NCI-H2227 (cell line): ENCODE measurements around the gene ZW10.
"Not testable (repeated sequence)": the region's sequence is repeated elsewhere in the genome, so short reads cannot be mapped to it uniquely, and the experiment has no call there.

Experiments used
- DNase-seq: peaks from one replicate; lab custom pipeline; 2025; ENCODE audit not compliant: unreplicated experiment; lab: John Stamatoyannopoulos, UW

Gene ZW10

DNA sequence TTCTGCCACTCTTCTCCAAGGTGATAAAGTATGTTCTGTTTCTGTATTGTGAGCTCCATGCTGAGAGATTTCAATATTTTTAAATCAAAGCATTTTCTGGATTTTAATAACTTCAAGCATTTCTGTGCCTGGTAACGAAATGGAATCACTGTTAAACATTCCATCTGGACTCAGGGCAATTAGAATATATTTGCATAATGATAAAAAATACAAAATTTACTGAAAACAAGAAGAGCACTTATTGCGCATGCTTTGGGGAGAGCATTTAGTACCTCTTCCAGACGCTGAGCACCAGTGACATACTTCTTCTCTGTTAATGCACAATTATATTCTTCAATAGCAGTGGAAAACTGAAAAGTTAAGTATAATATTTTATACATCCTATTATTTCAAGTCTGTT is 13.3 kb downstream of the ZW10 start:
- DNase-seq: no peak

DNA sequence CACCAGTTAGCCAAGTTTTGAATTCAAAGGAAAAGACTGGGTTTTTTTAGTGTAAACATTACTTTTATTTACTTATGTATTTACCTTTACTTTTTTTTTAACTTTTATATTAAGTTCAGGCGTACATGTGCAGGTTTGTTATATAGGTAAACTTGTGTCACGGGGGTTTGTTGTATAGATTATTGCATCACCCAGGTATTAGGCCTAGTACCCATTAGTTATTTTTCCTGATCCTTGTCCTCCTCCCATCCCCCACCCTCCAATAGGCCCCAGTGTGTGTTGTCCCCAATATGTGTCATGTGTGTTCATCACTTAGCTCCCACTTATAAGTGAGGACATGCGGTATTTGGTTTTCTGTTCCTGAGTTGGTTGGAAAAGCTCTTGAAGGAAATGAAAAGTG is 20.6 kb downstream of the ZW10 start:
- DNase-seq: no peak

DNA sequence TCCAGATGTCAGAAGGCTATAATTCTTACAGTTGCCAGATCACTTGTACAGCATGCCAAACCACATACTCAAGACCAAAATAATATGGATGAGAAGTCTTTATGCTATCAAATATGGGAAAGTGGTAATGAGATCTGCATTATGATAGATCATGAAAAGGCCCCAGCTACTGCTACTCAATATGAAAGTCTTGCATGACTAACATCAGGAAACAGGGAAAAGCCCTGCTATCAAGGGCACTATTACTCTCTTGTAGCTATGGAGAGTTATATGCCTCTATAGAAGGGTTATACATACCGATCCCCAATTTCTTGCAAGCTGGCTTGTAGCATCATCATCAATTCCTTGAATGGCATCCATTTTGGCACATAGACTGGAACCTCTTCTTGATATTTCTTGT is 37.2 kb downstream of the ZW10 start:
- DNase-seq: no peak

DNA sequence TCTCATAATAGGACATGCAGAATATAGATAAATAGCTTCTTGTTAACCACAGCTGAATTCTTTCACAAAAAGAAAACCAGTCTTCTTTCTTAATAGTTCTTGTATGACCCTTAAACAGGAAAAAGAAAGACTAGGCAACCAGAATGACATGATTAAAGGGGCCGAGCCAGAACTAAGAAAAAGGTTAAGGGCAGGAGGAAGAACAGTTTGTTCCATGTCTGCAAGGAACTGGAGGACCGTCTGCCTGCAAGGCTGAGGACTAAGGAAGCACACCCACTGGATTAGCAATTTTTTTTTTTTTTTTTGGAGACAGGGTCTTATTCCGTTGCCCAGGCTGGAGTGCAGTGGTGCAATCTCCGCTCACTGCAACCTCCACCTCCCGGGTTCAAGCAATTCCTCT is 41.4 kb downstream of the ZW10 start:
- DNase-seq: no peak

DNA sequence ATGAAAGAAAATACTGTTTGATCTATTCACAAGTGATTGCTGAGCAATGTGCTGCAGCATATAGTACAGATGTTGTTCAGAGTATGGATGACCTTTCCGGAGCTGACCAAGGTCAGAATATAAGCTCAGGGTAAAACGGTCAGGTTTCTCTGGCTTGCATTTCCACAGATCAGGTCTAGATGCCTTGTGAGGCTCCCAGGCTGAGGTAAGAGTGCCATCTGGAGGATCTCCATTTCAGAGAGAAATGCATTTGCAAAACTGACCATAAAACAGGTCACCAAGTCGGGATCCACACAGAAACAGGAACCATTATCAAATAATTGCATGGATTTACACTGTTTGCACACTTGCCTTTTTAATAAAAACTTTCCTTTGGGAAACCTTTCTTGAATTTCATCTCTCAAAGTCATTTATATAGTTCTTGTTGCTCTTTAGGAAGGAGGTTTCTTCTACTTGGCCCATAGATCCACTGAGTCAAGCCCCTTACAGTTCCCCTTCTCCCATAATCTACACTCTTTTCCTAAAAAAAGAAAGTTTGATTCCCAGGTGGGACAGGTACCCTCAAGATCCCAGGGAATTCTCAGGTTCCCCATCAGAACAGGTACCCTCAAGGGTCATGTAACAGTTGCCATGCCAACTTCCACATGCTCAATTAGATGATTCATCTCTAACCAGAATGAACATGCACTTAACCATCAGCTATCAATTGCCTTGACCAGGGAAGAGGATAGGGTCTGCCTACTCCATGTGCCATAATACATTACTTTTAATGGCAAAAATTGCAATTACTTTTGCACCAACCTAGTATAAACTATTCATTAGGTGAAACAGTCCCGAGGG is 42.4 kb downstream of the ZW10 start:
- DNase-seq: peak; percentile 74

DNA sequence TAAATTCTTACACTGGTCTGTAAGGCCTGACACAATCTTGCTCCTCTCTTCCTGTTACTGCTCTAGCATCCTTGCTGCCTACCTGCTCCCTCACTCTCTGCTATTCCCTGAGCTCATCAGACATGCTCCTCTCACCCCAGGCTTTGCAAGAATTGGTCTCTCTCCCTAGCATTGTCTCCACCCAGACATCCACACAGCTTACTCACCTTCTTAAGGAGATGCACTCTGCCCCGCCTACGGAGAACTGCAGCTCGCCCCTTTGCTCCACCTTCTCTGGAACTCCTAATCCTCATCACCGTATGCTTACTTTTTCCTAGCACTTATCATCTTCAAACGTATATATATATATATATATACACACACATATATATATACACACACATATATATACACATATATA is 44.0 kb downstream of the ZW10 start:
- no peak for DNase-seq

DNA sequence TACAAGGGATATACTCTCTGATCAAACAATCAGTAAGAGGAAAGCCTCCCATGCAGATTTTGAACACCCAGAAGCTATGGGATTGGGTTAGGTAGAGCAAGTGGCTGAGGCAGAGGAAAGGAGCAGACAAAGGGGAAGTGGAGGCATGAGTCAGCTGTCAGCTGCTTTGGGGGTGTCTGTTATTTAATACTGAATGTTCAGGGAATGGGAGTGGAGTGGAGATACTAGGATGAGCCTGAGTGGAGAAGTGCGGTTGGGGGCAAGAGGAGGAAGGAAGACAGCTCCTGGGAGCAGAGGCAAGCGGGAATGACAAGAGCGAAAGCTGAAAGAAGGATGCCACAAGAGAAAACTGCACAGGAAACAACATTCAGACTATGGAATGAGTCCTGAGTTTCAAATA is 44.7 kb downstream of the ZW10 start:
- DNase-seq: no peak

DNA sequence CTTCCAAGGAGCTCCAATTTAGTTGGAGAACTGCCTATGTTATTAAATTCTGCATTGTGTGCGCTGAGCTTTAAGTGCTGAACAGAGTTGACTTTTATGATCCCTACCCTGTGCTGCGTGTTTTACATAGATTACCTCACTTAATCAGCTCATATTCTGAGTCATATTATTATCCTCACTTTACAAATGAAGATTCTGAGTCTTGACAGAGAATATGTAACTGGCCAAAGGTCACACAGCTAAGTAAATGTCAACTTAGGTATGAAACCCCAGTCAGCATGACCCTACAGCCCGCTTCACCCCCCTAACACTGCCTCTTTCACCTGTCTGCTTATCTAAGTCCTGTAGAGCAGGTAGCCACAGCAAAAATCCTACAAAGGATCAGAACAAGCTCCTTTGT is 47.6 kb downstream of the ZW10 start:
- peak; percentile 27 for DNase-seq

DNA sequence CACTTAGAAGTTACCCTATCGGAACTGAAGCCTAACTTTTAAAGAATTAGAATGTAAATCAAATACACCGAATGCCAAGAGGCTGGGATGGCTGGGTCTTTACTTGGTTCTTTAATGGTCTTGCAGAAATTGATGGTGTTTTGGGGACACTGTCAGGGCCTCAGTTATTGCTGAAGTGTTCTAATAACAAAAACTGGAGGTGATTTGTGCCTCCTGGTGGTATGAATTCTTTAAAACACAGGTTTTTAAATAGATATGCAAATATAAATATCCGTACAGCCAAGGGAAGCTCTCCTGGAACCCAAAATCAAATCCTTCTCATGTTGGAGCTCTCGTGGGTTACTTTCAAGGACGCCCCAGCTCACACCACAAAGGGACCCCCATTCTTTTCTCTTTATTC is 48.1 kb downstream of the ZW10 start:
- no peak for DNase-seq

DNA sequence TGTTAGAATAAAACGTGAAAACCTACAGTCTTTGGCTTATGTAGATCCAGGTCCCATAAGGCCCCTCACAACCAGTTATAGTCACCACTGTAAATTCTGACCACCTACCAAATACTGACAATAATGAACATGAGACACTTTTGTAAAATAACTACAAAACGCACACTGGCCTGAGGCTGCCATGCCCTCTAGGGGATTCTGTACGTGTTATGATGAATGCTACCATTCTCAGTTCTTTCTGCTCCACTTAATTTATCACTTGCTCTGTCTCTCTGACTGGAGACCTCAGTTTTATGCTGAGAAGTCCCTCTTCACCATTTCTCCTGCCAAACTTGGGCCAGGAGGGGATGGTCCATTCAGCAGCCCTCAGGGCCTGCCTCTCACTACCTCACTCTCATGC is 48.7 kb downstream of the ZW10 start:
- DNase-seq: no peak

DNA sequence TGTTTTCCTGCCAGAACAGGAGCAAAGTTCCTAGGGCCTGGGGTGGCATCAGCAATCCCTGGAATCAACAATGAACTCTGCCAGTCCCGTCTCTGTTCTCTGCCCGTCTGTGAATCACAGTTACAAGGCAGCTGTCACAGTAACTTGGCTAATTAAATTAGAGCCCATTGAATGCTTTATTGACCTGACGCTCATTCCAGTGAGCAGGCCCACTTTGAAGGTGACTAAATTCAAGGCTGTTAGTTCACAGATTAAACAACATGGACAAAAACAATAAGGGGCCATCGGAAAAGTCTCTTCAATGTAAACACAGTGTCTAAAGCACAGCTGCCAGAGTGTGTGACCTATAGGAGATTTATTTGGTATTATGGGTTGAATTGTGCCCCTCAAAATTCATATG is 49.7 kb downstream of the ZW10 start:
- DNase-seq: no peak

DNA sequence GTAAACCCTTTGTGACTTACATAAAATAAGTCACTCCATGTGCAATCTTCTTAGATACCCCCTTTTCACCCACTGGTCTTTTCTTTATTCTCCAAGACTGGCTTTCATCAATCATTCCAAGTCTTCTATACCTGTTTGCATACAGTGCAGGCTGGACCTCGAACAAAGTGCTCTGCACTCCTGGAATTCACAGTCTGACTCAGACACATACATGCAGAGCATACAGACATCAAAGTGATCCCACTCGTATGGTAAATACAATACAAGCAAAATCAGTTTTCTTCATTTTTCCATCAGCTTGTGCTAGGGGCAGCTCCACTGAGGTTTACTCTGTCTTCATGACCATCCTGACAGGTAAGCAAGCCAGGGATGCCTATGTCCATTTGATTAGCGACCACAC is 50.6 kb downstream of the ZW10 start:
- no peak for DNase-seq

DNA sequence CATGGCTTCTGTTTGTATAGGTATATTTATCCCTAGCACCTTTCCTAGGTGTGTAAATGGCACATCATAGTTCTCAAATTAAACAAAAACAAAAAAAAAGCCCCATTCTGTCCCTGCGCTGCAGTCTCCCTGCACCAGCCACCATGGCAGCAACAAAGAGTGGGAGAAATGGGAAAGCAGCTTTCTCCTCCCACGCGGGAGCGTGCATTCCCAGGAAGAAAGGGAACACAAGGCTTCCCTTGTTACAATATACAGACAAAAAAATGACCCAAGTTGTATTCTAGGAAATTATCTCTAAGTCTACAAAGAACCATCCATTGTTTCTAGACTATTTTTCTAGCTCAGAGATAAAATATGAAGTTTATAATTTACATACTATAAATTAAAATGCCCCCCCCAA is 51.3 kb downstream of the ZW10 start:
- DNase-seq: no peak

DNA sequence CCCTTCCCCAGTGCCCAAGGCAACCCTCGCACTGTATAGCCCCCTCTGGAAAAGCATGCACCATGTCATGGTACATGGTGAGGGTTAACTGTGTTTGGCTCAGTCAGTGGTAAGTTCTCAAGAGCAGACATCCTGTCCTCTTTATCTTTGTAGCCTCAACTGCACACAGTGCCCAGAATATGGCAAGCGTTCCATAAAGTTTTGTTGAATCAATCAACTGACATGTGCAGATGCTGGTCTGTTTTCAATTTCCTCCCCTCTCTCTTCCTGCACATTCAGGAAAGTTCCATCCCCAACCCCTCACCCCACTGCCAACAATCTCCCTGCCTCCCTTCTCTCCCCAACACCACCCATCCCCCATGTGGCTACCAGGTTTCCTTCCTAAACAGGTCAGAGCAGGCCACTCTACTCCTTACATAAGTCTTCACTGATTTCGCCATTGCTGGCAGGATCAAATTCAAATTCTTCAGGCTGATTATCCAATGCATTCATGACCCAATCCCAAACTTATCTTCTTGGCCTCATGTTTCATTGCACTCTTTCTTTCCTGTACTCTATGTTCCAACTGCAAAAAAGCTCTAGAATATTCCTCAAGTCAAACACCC is 51.9 kb downstream of the ZW10 start:
- DNase-seq: no peak

DNA sequence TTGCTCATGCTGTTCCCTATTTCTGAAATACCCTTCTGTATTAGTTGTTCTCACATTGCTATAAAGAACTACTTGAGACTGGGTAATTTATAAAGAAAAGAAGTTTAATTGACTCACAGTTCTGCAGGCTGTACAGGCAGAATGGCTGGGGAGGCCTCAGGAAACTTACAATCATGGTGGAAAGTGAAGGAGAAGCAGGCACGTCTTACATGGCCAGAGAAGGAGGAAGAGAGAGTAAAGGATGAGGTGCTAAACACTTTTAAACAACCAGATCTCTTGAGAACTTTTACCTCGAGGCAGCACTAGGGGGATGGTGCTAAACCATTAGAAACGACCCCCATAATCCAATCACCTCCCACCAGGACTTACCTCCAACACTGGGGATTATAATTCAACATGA is 53.0 kb downstream of the ZW10 start:
- not testable (repeated sequence) for DNase-seq

DNA sequence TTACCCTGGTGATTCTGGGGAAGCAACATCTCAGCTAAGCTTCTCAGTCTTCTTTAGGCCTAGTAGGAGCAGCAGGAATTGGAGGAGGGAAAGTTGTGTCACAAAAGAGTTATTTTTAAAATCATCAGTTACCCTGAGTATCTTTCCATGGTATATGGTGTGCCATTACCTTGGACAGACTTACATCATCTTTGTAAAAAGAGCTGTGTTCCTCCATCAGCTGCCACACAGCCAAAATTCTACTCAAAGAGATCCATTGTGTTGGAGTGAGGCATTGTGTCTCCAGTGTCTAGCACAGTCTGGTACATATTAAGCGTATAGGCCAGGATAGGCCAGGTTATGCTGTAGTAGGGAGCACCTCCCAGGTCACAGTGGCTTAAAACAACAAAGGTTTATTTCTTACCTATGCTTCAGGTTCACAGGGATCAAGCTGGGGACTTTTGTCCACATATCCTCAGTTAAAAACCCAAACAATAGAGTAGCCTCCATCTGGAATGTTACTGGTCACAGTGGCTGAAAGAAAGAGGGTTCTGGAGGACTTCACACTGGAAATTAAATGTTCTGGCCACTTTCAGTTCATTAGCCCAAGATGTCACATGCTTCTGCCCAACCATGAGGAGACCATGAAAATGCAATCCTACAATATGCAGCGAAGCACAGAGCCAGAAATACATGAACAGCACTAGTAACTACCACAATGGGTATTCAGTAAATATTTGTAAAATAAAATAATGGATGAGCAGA is 57.4 kb downstream of the ZW10 start:
- DNase-seq: no peak

DNA sequence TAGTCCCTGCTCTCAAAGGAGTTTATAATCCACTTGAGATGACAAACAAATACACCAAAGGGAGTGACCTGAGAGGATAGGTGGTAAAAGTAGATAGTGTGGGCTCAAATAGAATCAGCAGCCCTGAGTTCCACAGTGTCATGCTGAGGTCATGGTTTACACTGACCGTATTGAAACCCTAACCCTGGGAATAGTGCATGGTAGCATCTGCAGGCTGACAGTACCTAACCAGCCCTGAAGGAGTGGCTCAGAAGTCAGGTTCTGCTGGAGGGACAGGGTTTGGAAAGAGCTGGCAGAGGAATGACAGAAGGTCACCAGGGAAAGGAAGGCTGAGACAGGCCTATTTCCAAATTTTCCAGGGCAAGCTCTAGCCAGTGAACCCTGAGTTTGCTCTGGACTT is 58.2 kb downstream of the ZW10 start:
- DNase-seq: no peak

DNA sequence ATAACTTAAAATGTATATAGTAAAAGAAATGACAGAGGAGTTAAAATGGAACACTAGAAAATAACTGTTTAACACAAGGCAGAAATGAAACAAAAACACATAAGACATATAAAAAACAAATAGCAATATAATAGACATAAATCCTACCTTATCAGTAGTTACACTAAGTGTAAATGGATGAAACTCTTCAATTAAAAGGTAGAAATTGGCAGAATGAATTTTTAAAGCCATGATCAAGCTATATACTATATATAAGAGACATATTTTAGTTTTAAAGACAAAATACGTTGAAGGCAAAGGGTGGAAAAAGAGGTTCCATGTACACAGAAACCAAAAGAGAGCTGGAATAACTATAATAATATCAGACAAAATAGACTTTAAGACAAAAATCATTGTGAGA is 62.5 kb downstream of the ZW10 start:
- DNase-seq: no peak

DNA sequence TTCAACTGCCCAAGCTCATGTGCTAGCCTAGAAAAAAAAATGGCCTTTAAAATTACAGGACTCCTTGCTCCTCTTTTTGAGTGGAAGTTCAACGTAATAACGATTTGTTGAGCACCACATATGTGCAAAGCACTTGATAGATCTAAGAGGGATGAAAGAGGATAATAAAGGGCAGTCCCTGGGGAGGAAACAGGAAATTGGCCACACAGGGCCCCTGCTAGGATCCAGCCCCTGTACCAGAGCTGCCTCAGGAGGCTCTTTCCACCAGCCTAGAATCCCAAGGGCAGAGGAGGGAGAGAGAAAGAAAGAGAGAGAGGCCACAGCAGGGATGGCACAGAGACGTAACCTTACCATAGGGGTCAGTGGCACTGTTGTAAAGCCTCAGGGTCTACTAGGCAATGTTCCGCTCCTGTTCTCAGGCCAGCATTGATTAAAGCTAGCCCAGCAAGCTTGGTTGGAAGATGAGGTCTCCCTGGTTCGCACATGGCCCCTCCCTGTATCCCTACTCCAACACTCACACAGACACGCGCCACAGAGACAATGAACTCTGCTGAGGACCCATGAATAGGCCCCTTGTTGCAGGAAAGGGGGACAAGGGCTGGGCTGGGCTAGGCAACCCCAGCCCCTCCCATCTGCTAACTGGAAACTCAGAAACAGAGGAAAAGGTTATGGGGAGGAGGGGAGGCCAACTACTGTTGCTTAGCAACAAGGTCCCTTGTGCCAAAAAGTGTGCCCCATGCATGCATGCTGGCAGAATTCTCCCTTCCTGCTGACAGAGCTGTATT is 67.4 kb downstream of the ZW10 start, which contains the start of gene TMPRSS5:
TSS of gene TMPRSS5 (minus strand) at position 438 of the 785 bp plus-strand sequence. CDS start at position 354, 84 bp downstream.
- DNase-seq: no peak

DNA sequence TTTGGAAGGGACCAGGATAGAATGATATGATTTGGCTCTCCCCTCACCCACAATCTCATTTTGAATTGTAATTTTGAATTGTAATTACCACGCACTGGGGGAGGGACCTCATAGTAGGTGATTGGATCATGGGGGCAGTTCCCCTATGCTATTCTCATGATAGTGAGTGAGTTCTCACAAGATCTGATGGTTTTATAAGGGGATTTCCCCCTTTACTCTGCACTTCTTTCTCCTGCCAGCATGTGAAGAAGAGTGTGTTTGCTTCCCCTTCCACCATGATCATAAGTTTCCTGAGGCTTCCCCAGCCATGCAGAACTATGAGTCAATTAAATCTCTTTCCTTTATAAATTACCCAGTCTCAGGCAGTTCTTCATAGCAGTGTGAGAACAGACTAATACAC is 69.9 kb downstream of the ZW10 start:
- not testable (repeated sequence) for DNase-seq

DNA sequence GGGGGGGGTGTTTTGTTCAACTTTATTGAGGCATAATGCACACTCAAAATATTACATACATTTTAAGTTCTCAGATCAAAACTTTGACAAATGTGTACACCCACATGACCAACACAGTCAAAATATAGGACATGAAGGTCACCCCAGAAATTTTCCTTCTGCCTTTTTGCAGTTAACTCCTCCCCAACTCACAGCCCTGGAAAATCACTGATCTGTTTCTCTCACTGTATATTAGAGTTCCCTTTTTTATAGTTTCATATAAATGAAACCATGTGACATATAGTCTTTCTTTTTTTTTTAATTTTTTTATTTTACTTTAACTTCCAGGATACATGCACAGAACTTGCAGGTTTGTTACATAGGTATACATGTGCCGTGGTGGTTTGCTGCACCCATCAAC is 72.0 kb downstream of the ZW10 start:
- no peak for DNase-seq
